HepG2 (cell line): ENCODE data around the gene HDAC5. TPM values are rescaled to one million over a fixed set of nuclear protein-coding genes. Genes with fewer than 3 reads are reported as not detected.

Source experiments
- AHDC1 ChIP-seq: sonication (generic); formaldehyde crosslinking; IDR thresholded peaks from 2 replicates; pipeline ENCODE4 v1.5.1; 2020; ENCODE audit warnings: mild to moderate bottlenecking, missing genetic modification reagents, borderline replicate concordance
- ERF ChIP-seq: IDR thresholded peaks from 2 replicates; pipeline ENCODE4 v1.6.1; 2018; ENCODE audit warnings: missing biosample characterization, missing genetic modification reagents
- FOXA1 ChIP-seq, 2 experiments: fragments of 450-650 bp in 1 of 2; sonication (generic) in 1 of 2; formaldehyde crosslinking in 1 of 2; IDR thresholded peaks; 2 replicates each; pipeline versions ENCODE4 v1.4.0 to v1.6.1; 2016 to 2020; ENCODE audit warnings: missing genetic modification reagents in 1 of 2
- GLI4 ChIP-seq: sonication (generic); formaldehyde crosslinking; IDR thresholded peaks from 2 replicates; pipeline ENCODE4 v1.5.1; 2020; ENCODE audit warnings: missing genetic modification reagents, mild to moderate bottlenecking, moderate library complexity, borderline replicate concordance
- MBNL3 ChIP-seq: fragments of 250-450 bp; sonication (Bioruptor Pico); conservative IDR thresholded peaks from 2 replicates; pipeline ENCODE4 v1.8.0; 2022; ENCODE audit warnings: mild to moderate bottlenecking, inconsistent platforms
- TFDP2 ChIP-seq: sonication (generic); formaldehyde crosslinking; IDR thresholded peaks from 2 replicates; pipeline ENCODE4 v1.4.0; 2020; ENCODE audit warnings: missing genetic modification reagents
- THYN1 ChIP-seq: sonication (generic); formaldehyde crosslinking; IDR thresholded peaks from 2 replicates; pipeline ENCODE4 v1.8.1; 2023; ENCODE audit warnings: low read depth, mild to moderate bottlenecking, moderate library complexity, missing genetic modification reagents, borderline replicate concordance
- TIGD3 ChIP-seq: sonication (generic); formaldehyde crosslinking; IDR thresholded peaks from 2 replicates; pipeline ENCODE4 v1.5.1; 2020; ENCODE audit warnings: mild to moderate bottlenecking, missing genetic modification reagents, borderline replicate concordance
- ZNF263 ChIP-seq: sonication (generic); formaldehyde crosslinking; IDR thresholded peaks from 2 replicates; pipeline ENCODE4 v1.4.0; 2020; ENCODE audit warnings: missing genetic modification reagents
- ZNF446 ChIP-seq: sonication (generic); formaldehyde crosslinking; IDR thresholded peaks from 2 replicates; pipeline ENCODE4 v1.5.0; 2020; ENCODE audit warnings: mild to moderate bottlenecking, missing genetic modification reagents
- ZNF552 ChIP-seq: sonication (generic); formaldehyde crosslinking; IDR thresholded peaks from 2 replicates; pipeline ENCODE4 v1.9.0; 2022; ENCODE audit warnings: missing genetic modification reagents, mild to moderate bottlenecking, borderline replicate concordance
- ZSCAN12 ChIP-seq: sonication (generic); formaldehyde crosslinking; IDR thresholded peaks from 2 replicates; pipeline ENCODE4 v1.9.0; 2021; ENCODE audit warnings: mild to moderate bottlenecking, missing genetic modification reagents
- polyA plus RNA-seq, 8 experiments: library from polyadenylated mRNA; depleted of rRNA in 3 of 8; stranded (reverse) in 7 of 8; unstranded in 1 of 8; fragments of >200 nt; fragmentation: Illumina TruSeq in 4 of 8; extraction: Trizol in 4 of 8; gene quantifications; 2 replicates each; pipeline versions ENCODE4 v1.2.1 to v1.2.3, GENCODE V29; 2011 to 2016; ENCODE audit warnings: low read depth in 4 of 8, missing spikeins in 1 of 8, mixed read lengths in 1 of 8; ENCODE audit not compliant: insufficient read depth in 1 of 8
- total RNA-seq, 5 experiments: library from RNA; depleted of rRNA; stranded (reverse); fragments of >200 nt; fragmentation: Illumina TruSeq; extraction: Trizol; gene quantifications; 2 replicates each; pipeline ENCODE4 v1.2.3, GENCODE V29; 2016; ENCODE audit warnings: low read depth in 1 of 5

Gene HDAC5
- total and polyA plus RNA-seq, 2 of the 13 experiments (the other 11 are each of a cell fraction or from before 2014, with no cell fraction given), result 46.4 to 85.4 TPM

DNA sequence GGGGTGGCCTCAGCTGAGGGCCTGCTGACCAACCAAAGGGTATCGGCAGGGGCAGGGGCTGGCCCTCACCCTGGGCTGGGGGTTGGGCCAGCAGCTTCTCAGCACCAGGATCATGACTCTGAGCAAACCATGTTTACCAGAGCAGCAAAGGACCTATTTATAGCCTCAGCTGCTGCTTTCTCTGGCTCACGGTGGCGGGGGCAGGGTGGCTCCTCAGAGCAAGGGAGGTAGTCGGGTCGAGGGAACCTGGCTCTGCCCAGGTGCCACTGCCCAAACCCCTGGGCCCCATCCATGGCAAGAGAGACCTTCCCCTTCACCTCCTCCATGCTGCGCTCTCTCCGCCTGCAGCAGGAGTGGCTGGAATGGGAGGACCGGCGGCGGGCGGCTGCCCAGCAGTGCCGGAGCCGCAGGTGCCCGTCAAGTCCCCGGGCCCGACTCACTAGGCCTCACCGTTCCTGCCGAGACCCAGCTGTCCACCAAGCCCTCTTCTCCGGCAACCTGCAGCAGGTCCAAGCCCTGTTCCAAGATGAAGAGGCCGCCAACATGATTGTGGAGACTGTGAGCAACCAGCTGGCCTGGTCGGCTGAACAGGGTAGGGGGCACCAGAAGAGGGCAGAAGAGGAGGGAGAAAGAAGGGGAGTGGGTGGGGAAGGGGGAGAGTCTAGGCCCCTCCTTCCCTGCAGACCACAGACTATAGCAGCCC, 47.2 kb upstream of the HDAC5 start, which contains the start of gene ASB16 (continued):
- no peak for TF ChIP-seq MBNL3
- no peak for TF ChIP-seq GLI4 (CRISPR knock-in tag)
- no peak for TF ChIP-seq FOXA1 (IDR thresholded peaks at IDR 0.05)
- TF ChIP-seq FOXA1 (CRISPR knock-in tag; IDR thresholded peaks at IDR 0.05), result peak; percentile 53; the same call in 1 of the 2 replicates
- no peak for TF ChIP-seq ZSCAN12 (CRISPR knock-in tag)
- TF ChIP-seq ERF (CRISPR knock-in tag), result no peak
- TF ChIP-seq TIGD3, result no peak
- no peak for TF ChIP-seq THYN1 (CRISPR knock-in tag)
- TF ChIP-seq ZNF263 (CRISPR knock-in tag), result no peak; the same call in 1 of the 2 replicates
- TF ChIP-seq ZNF446 (CRISPR knock-in tag), result no peak
- no peak for TF ChIP-seq AHDC1 (CRISPR knock-in tag)
- TF ChIP-seq ZNF552 (CRISPR knock-in tag), result no peak
- TF ChIP-seq TFDP2 (CRISPR knock-in tag), result no peak
